Measurements from ENCODE around the gene RNF167.
"Not testable (repeated sequence)": the region's sequence is repeated elsewhere in the genome, so short reads cannot be mapped to it uniquely, and the experiment has no call there.

RNF167 gene

DNA sequence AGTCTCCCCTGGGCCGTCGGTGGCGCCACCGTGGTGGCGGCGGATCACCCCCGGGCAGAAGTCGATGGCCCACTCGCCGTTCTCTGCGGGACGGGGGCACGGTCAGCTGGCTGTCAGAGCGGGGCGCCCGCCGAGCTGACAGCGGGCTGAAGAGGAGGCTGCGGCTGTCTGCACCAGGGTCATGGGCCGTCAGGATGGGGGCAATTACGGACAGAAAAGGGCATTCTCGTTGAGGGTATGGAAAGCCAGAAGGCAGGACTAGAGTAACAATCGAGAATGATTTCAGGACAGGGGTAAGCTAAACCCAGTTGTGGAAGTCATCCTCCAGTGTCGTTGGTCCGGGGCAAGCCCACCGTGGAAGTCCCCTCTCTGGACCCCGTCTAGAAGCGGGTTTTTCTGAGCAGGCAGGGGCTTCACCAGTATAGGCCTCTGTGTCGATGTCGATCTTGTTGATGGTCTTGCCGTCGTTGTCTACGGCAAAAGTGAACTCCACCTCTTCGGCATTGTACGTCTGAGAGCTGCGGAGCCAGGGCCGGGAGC is 38.9 kb upstream of the RNF167 start:
- H3K4me3 ChIP-seq (ENCODE audit: low read depth, low read length), result no peak overlapping the region
- DNase-seq (ENCODE audit: low read depth), result no peak
- TF ChIP-seq, protein P1, sequence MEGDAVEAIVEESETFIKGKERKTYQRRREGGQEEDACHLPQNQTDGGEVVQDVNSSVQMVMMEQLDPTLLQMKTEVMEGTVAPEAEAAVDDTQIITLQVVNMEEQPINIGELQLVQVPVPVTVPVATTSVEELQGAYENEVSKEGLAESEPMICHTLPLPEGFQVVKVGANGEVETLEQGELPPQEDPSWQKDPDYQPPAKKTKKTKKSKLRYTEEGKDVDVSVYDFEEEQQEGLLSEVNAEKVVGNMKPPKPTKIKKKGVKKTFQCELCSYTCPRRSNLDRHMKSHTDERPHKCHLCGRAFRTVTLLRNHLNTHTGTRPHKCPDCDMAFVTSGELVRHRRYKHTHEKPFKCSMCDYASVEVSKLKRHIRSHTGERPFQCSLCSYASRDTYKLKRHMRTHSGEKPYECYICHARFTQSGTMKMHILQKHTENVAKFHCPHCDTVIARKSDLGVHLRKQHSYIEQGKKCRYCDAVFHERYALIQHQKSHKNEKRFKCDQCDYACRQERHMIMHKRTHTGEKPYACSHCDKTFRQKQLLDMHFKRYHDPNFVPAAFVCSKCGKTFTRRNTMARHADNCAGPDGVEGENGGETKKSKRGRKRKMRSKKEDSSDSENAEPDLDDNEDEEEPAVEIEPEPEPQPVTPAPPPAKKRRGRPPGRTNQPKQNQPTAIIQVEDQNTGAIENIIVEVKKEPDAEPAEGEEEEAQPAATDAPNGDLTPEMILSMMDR (IDR thresholded peaks at IDR 0.05; ENCODE audit: low read depth, low read length), result no peak
- TF ChIP-seq MYC (IDR thresholded peaks at IDR 0.05; ENCODE audit: low read depth, low read length), result no peak
- TF ChIP-seq, protein P2, sequence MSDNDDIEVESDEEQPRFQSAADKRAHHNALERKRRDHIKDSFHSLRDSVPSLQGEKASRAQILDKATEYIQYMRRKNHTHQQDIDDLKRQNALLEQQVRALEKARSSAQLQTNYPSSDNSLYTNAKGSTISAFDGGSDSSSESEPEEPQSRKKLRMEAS (IDR thresholded peaks at IDR 0.05; ENCODE audit: low read depth, low read length), result no peak
- no peak for TF ChIP-seq POLR2A (IDR thresholded peaks at IDR 0.05; ENCODE audit: extremely low read depth, insufficient read length)

DNA sequence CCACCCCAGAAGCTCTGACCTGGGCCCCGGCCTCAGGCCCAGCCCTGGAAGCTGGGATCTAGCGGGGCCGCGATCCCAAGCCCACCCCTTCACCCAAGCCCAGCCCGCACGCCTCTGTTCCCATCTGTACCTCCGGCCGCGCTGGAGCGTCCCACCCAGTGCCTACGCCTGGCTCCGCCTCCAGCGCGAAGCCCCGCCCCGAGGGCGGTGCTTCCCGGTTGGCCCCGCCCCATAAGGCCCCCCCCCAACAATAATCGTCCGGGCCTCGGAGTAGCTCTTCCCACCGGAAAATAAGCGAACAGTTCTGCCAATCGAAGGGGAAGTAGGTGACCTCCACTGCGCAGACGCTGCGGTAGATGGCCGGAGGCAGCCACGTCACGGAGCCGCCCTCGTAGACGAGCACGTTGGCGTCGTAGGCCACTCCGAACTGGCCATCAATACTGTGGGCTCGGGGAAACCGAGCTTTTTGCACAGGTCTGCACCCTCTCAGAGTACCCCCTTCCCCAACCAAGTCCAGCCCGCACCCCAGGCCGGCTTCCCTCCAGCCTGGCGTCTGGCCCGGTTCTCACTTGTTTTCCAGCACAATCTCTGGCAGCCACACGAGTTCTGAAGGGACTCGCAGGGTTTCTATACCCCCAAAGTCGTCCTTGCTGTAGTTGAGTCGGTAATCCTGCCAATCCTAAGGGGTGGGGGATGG is 38.3 kb upstream of the RNF167 start:
- no peak overlapping the region for H3K4me3 ChIP-seq (ENCODE audit: low read depth, low read length)
- TF ChIP-seq MYC (IDR thresholded peaks at IDR 0.05; ENCODE audit: low read depth, low read length), result no peak
- TF ChIP-seq, protein P1 (IDR thresholded peaks at IDR 0.05; ENCODE audit: low read depth, low read length), result no peak
- TF ChIP-seq POLR2A (IDR thresholded peaks at IDR 0.05; ENCODE audit: extremely low read depth, insufficient read length), result no peak
- DNase-seq (ENCODE audit: low read depth), result no peak

DNA sequence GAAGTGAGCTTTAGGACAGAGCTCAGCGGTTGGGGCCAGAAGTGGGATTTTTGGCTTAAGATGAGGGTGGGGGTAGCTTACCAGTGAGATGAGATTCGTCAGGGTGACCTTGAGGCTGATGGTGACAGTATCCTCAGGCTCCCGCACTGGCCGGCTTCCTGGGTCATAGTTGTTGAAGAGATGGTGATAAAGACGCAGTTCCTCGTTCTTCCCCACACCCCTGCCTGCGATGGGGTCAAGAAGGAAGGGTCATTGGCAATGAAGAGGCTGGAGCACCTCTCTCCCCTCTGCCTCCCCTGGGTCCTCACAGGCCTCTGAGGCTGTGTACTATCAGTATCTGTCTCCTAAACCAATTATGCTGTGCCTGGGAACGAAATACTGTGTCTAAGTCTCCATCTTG is 37.5 kb upstream of the RNF167 start:
- no peak overlapping the region for H3K4me3 ChIP-seq (ENCODE audit: low read depth, low read length)

DNA sequence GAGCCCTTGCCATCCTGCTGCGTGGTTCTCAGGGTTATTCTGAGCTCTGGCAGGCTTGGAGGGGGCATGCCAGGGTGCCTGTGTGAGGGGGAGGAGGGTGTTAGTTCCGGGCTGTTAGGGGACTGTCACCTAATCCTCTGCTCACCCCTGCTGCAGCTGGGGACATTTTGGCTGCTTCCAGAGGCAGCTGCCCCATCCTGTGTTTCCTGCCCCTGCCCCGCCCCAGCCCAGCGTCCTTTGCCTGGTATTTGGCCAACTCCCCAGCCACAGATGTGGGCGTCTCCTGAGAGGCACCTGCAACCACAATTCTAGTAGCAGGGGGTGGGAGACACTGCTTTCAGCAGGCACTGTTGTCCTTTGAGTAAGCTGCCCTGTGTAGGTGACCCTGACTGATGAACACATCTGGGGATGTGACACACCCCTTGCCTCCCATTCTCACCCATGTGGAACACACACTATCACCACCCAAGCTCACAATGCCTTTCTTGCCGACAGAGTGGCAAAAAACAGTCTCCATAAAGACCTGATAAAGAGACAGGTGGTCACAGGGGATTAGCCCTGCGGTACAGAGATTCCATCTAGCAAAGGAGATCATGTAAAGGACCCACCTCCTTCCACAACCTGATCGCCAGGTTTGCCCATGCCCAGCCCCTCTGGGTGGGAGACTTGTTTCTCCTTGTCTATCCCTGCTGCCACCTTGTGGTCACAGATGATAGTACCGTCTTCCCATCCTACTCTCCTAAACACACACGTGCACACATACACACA is 36.8 kb upstream of the RNF167 start, which contains the start of gene CHRNE:
Gene CHRNE, minus strand, starts transcription at position 48 of the 768 bp plus-strand sequence. Its CDS starts 35 bp downstream, at position 13.
- TF ChIP-seq, protein P1 (IDR thresholded peaks at IDR 0.05; ENCODE audit: low read depth, low read length), result peak; percentile 62
- TF ChIP-seq MYC (IDR thresholded peaks at IDR 0.05; ENCODE audit: low read depth, low read length), result no peak
- TF ChIP-seq, protein P2 (IDR thresholded peaks at IDR 0.05; ENCODE audit: low read depth, low read length), result peak; percentile 75
- H3K4me3 ChIP-seq (ENCODE audit: low read depth, low read length), result no peak within 1 kb of the TSS
- peak; percentile 74 for DNase-seq (ENCODE audit: low read depth)

More for the DNA sequence above, 37.5 kb upstream of the RNF167 start:
- no peak for TF ChIP-seq MYC (IDR thresholded peaks at IDR 0.05; ENCODE audit: low read depth, low read length)
- TF ChIP-seq, protein P2 (IDR thresholded peaks at IDR 0.05; ENCODE audit: low read depth, low read length), result no peak
- no peak for TF ChIP-seq POLR2A (IDR thresholded peaks at IDR 0.05; ENCODE audit: extremely low read depth, insufficient read length)
- TF ChIP-seq, protein P1 (IDR thresholded peaks at IDR 0.05; ENCODE audit: low read depth, low read length), result no peak
- DNase-seq (ENCODE audit: low read depth), result no peak

DNA sequence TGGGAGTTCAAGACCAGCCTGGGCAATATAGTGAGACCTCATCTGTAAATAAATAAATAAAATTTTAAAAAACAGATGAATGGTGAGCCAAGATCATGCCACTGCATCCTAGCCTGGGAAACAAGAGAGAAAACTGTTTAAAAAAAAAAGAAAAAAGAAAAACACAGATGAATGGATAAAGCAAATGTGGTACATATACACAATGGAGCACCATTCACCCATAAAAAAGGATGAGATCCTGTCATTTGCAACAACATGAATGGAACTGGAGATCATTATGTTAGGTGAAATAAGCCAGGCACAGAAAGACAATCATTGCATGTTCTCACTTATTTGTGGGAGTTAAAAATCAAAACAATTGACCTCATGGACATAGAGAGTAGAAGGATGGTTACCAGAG is 33.4 kb upstream of the RNF167 start:
- DNase-seq (ENCODE audit: low read depth); H3K4me3 ChIP-seq (ENCODE audit: low read depth, low read length): not testable (repeated sequence)

DNA sequence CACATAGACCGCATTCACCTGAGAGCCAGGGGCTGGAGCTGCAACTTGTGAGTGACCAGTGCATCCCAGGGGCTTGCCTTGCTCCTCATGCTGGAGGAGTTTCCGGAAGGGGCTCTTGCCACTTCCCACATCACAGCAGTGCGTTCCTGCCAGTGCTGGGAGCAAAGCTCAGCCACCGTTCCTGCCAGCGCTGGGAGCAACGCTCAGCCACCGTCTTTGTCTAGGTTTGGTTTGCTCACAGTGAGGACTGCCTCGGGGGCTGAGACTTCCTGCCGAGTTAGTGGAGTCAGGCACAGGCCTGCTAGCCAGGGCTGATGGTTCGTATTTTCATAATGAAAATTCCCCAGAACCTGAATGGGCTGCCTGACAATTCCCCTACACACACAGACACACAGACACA is 31.8 kb upstream of the RNF167 start:
- H3K4me3 ChIP-seq (ENCODE audit: low read depth, low read length), result no peak overlapping the region
- DNase-seq (ENCODE audit: low read depth), result no peak
- TF ChIP-seq, protein P1 (IDR thresholded peaks at IDR 0.05; ENCODE audit: low read depth, low read length), result no peak
- TF ChIP-seq, protein P2 (IDR thresholded peaks at IDR 0.05; ENCODE audit: low read depth, low read length), result no peak
- no peak for TF ChIP-seq POLR2A (IDR thresholded peaks at IDR 0.05; ENCODE audit: extremely low read depth, insufficient read length)
- TF ChIP-seq MYC (IDR thresholded peaks at IDR 0.05; ENCODE audit: low read depth, low read length), result no peak
